ENCODE measurements around the gene PLCD1.
"Not testable (repeated sequence)": the region's sequence is repeated elsewhere in the genome, so short reads cannot be mapped to it uniquely, and the experiment has no call there.

The PLCD1 gene

DNA sequence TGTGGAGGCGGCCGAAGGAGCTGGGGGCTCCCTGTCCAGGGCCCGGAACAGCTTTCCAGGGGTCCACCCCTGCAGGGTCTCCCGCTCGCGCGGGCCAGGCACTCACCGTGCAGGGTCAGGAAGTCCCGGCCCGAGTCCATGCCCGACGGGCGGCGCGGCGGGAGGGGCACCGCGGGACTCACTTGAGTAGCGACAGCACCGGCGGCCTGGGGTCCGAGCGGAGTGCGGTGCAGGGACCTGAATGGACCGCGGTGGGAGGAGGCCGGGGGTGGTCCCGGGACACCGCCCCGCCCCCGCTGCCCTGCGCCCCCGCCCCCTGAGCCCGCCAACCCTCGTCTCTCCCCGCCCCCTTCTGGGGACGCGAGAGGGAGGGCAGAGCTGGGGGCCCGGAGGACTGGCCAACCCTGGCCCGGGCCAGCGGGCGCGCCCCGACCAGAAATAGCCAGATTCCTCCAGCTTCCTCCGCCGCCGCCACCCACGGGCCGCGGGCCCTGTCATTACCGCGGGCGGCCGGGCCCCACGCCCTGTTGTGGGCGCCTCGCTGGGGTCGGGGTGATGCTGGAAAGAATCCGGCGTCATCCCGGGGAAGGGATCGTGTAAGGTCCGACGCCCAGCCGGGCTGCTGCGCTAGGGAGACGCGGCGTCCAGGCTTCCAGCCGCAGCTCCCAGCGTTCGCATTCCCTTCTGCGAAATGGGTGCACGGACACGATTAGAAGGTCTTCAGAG, at the start of gene PLCD1:
Gene PLCD1, minus strand, starts transcription at position 243 of the 726 bp plus-strand sequence. Its CDS starts 103 bp downstream, at position 140.
- peak; percentile 23 for DNase-seq

DNA sequence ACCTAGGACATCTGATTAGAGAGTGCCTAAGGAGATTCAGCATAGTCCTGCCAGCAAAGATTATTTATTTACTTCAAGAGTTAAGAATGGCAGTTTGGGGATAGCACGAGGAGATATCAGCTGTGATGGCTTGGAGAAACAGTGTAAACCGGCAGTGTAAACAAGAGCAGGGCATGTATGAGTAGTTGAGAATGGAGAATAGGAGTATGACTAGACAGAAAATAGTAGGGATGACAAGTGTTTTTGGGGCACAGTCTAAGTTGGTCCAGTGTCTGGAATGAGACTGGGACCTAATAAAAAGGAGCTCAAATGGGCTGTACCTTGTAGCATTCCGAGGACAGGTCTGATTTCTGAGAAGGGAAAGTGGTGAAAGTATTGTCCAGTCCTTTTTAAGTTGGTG, 47.6 kb upstream of the PLCD1 start:
- not testable (repeated sequence) for DNase-seq

DNA sequence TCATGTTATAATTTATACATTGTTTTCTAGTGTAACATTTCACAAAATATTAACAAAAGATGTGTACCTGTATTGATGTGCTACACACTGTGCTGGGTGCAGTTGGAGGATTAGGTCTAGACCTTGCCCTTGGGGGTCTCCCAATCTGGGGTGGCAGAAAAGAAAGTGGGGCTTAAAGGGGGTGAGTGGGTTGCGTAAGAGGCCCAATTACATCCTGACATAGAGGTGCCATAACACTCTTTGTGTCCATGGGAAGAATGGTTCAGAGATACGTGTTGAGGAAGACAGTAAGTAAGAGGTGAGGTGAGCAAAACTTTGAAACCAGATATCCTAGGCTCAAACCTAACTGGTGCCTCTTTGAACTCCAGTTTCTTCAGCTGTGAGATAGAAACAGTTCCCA, 40.6 kb upstream of the PLCD1 start:
- no peak for DNase-seq

DNA sequence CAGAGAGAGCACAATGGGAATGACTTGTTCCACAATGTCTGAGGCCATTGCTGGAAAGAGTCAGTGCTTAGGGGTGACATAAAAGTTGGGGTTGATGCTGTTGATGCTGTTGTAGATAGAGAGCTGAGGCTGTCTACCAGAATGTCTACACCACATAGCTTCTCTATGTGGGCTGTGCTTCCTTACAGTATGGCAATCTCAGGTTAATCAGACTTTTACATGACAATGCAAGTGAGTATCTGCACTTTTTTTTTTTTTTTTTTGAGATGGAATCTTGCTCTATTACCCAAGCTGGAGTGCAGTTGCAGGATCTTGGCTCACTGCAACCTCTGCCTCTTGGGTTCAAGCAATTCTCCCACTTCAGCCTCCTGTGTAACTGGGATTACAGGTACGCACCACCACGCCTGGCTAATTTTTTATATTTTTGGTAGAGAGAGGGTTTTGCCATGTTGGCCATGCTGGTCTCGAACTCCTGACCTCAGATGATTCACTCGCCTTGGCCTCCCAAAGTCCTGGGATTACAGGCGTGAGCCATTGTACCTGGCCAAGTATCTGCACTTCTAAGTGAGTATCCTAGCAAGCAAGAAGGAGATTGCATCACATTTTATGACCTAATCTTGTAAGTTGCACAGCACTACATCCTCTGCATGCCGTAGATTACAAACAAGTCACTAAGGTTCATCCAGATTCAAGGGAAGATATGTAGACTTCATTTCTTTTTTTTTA, 38.2 kb upstream of the PLCD1 start:
- no peak for DNase-seq

DNA sequence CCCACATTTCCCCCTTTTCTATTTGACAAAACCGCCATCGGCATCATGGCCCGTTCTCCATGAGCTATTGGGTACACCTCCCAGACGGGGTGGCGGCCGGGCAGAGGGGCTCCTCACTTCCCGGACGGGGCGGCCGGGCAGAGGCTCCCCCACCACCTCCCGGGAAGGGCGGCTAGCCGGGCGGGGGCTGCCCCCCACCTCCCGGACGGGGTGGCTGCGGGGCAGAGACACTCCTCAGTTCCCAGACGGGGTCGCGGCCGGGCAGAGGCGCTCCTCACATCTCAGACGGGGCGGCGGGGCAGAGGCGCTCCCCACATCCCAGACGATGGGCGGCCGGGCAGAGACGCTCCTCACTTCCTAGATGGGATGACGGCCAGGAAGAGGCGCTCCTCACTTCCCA, 35.0 kb upstream of the PLCD1 start:
- DNase-seq = not testable (repeated sequence)

DNA sequence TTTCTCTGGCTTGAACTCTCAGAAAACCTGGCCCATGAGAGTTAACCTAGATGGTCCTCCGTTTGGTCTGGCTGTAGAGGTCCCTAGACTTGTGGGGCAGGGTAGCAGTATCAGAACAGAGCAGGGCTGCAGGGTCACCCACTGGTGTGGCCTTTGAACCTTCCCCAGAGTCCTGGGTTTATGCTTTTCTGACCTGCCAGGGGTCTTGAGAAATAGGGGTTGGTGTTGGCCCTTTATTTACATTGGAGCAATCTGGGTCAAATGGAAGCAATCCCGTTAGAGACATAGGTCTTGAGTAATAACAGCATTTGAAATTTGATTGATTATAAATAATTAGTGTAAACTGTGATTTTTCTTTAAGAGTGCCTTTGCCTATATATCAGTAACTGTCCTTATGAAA, 33.4 kb upstream of the PLCD1 start:
- DNase-seq = no peak

DNA sequence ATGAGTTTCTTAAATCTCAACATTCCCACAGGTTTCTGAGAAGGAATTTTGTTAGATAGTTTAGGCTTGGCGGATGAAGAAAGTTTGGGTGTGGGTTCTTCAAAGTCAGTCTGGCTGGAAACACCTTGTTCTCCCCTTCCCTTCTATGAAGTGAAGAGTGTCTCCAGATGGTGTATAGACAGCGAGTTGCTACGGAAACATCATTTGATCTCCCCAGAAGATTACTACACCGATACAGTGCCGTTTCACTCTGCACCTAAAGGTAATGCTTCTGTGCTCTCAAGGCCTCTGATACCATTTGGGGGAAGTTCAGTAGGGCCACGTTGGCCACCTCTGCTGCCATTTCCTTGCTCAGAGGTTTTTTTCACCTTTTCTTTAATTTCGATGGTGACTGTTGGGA, 30.1 kb upstream of the PLCD1 start:
- no peak for DNase-seq

DNA sequence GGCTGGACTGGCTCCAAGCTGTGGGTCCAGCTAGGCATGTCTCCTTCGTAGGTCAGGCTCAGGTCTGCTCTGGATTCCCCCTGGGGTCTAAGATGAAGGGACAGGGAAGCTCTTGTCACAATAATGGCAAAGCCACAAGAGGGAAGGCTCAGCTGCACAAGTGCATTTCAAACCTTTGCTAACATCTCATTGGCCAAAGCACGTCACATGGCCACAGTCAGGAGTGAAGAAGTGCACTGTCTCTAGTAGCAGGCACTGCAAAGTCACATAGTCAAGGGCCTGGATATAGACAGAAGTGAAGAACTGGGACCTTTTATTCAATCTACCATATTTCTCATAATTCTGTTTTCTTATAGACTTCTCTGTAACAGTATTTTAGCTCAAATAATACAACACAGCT, 29.7 kb upstream of the PLCD1 start:
- DNase-seq = no peak

DNA sequence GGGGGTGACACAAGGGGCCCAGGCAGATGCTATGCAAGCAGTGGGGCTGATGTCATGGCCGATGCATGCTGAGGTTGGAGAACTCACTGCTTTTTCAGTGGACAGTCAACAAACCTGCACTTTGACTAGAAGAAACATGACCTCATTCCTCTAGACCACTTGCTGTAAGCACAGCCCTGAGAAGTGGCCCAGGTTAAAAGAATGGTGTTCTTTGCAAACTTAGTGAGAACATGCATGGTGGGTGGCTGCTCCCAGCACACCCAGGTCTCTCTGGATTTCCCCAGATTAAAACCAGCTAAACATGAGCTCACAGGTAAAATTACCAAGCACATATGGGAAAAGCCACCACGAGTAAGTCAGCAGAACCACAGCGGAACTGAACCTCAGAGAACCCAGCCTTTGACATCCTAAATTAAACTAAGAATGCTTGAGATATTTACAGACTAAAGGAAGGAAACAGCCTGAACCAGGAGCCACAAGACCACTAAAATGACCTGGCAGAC, 25.1 kb upstream of the PLCD1 start:
- DNase-seq = peak; percentile 31

DNA sequence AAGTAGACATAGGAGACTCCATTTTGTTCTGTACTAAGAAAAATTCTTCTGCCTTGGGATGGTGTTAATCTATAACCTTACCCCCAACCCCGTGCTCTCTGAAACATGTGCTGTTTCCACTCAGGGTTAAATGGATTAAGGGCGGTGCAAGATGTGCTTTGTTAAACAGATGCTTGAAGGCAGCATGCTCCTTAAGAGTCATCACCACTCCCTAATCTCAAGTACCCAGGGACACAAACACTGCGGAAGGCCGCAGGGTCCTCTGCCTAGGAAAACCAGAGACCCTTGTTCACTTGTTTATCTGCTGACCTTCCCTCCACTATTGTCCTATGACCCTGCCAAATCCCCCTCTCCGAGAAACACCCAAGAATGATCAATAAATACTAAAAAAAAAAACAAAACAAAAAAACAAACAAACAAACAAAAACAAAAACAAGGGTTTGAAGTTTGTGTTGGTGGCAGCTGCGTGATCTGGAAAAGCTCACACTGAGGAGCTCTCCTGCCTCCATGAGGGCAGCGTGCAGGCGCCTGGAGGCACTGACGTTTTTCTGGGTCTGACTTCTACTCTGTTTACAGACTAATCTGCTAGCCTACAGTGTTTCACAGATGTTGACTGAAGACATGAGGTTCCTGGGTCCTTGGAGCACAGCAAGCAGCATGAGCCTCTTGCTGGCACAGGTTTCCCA, 24.5 kb upstream of the PLCD1 start:
- DNase-seq = not testable (repeated sequence)

DNA sequence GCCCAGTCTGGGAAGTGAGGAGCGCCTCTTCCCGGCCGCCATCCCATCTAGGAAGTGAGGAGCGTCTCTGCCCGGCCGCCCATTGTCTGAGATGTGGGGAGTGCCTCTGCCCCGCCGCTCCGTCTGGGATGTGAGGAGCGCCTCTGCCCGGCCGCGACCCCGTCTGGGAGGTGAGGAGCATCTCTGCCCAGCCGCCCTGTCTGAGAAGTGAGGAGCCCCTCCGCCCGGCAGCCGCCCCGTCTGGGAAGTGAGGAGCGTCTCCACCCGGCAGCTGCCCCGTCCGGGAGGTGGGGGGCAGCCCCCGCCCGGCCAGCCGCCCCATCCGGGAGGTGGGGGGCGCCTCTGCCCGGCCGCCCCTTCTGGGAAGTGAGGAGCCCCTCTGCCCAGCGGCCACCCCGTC, 23.8 kb upstream of the PLCD1 start:
- DNase-seq = not testable (repeated sequence)

DNA sequence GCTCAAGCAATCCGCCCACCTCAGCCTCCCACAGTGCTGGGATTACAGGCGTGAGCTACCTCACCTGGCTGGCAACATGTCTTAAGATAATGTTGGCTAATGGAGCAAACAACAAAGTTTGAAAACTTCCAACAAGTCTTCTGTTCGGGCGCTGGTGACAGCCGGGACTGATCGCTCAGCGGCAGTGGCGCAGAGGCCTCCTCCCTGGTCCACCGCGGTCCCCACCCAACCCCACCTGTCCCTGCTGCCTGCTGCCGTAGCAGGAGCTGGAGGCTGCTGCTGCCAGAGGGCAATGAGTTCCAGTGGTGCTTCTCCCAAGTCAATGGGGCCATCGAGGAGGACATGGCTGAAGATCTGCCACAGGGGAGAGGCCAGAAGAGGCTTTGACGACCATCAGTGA, 21.7 kb upstream of the PLCD1 start:
- DNase-seq = no peak

DNA sequence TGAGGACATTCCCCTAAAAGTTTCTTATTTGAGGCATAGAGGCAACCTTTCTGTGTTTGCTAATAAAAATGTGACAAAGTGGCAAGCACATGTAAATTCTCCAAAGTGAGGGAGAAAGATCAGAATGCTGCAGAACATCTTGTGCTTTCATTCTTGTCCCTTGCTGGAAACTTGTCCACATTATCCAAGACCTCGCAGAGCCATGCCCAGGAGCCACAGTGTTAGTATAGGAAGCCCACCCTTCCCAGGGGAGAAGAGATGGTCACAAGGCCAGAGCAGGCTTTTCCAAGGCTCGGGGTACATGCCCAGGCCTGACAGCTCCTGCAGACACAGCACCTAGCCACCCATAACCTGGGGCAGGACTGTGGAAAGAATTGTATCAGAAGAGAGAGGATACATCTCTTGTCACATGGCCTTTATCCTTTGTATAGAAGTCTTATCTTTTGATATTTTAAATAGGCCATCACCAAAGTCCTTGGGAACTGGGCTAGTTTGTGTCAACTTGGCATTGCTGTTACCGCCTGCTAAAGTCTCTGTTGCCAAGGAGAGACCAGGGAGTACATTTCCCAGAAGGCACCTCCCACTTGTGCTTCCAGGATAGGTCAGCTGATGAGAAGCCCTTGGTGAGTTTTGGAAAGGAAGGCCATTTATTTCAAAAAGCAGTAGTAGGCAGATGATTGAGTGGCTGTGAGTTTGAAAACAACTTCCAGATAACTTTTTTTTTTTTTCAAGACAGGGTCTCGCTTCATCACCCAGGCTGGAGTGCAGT, 20.1 kb upstream of the PLCD1 start:
- DNase-seq = no peak

DNA sequence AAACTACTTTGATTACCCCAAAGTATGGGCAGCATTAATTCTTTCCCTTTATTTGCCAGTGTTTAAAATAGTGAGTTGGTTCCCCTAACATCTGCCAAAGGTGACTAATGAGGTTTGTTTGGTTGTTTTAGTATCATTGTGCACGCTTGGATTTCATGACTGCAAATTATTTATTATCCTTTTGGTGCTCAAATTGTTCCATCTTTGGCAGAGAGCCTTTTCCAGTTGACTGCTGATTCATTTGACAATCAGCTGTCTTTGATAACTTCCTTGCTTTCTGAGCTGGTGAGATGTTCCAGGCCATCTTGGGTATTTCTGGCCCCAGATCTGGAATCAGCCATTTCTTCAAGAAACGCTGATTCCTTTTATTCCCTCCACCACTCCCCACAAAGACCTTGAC, 18.5 kb upstream of the PLCD1 start:
- DNase-seq = no peak

DNA sequence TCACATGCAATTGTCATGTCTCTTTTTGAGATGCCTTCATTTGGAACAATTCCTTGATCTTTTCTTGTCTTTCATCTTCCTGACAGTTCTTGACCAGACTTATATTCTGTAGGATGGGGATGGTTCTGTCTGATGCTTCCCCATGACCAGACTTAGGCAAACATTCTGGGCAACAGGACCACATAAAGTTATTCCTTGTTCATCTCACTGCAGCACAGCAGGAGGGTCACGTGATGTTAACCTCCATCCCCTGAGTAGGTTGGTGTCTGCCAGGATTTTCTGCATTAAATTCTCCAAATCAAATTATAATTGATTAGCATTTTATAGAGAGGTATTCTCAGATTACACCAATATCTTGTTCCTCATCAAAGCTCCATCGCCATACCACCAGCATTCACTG, 17.4 kb upstream of the PLCD1 start:
- DNase-seq = no peak

DNA sequence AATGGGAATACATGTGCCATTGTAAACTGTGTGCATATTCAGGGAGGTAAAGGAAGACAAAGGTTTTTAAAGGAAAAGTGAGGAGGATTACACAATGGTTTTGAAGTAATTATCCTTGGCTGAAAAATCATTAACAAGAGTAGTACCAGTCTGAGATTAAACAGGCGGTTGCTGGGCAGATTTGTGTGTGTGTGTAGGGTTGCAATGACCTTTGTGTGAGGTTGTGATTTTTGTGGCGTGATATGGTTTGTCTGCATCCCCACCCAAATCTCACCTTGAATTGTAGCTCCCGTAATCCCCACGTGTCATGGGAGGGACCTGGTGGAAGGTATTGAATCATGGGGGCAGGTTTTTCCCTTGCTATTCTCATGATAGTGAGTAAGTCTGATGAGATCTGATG, 16.6 kb upstream of the PLCD1 start:
- DNase-seq = no peak

DNA sequence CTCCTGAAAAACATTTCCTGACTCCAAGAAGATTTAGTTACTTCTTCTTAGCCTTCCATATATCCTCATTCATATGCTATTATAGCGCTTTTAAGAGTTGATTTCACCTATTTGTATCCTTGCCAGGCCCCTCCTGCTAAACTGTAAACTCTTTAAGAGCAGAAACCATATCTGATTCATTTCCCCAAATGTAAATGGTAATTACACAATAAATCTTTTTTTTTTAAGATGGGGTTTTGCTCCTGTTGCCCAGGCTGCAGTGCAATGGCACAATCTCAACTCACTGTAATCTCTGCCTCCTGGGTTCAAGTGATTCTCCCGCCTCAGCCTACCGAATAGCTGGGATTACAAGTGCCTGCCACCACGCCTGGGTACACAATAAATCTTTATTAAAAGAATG, 14.0 kb upstream of the PLCD1 start:
- DNase-seq = no peak

DNA sequence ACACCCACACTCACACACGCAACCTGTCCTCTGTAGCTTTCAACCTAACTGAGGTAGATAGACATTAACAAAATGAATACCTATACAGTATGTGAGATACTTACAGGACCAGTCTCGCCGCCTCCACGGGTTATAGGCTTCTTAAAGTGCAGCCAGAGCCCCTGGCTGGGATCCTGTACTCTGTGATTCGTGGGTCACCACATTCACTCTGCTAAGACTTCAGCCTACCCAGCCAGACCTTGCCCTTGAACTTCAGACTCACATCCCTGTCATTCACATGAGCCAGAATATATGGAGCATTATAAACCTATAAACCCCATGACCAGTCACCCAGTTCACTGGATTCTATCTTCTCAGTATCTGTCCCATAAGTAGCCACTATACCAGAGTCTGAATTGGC, 11.0 kb upstream of the PLCD1 start:
- DNase-seq = no peak

DNA sequence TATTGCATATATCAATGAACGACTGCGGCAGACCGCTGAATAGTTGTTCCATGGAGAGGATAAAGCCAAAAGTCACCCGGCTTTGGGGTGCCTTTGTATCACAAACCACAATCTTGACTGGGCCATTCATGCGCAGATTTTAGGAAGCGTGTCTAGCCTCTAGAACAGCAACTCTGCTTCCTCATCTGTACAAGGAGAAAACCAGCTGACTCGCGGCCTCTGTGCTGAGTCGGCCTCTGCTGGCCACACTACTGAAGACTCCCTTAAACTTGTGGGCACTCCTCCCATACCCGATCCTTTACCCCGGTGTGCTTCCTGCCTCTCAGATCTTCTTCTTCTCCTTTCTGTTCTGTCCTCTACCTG, 10.4 kb upstream of the PLCD1 start:
- DNase-seq = peak; percentile 55

DNA sequence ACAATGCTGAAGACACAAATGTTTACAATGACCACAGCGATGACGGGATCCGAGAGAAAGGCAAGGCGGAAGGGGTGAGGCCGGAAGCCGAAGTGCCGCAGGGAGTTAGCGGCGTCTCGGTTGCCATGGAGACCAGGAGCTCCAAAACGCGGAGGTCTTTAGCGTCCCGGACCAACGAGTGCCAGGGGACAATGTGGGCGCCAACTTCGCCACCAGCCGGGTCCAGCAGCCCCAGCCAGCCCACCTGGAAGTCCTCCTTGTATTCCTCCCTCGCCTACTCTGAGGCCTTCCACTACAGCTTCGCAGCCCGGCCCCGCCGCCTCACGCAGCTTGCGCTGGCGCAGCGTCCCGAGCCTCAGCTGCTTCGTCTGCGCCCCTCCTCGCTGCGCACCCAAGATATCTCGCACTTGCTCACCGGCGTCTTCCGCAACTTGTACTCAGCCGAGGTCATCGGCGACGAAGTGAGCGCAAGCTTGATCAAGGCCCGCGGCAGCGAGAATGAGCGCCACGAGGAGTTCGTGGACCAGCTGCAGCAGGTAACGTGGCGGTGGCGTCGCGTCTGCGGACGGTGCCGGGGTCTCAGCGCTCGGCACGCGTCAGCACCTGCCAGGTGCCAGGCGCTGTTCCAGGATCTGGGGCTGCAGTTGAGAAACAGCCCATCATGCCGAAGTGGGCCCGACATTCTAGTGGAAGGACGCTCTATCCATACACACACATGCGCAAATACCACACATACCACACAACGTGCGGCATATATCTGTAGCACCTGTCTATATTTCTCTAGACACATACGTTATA, 9.9 kb upstream of the PLCD1 start, which contains the start of gene DLEC1:
Gene DLEC1, plus strand, starts transcription at position 108 of the 798 bp plus-strand sequence. Its CDS starts 18 bp downstream, at position 126.
- peak; percentile 94 for DNase-seq

DNA sequence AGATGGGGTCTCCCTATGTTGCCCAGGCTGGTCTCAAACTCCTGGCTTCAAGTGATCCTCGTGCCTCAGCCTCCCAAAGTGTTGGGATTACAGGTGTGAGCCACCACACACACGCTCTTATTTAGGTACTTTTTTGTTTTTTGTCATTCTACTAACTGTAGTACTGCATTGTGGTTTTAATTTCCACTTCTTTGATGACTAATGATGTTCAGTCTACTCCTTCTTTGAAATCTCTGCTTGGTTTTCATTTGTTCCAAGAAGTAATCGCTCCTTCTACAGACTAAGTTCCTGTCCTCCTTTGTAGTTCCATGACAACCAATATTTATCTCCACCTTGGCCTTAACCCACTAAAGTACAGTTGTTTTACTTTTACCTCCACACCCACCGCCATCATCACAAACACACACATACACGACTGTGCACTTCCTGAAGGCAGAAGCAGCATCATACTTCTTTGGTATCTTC, 9.0 kb upstream of the PLCD1 start:
- peak; percentile 74 for DNase-seq

DNA sequence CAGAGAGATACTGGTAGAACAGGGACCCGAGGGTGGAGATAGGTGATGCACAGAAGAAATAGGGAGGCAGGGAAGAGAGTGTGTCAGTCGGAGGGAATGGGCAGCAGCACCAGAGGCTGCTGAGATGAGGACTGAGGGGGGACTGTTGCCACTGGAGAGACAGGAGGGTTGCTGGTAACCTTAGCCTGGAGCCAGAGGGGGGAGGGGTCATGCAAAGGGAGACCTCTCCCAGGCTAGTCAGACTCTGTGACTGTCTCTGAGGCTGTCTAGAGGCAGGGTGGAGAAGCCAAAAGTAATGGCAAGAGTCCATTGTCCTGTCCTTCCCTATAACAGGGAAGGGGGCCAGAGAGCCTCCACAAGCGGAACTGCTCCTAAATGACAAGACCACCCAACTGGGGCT, 7.5 kb upstream of the PLCD1 start:
- no peak for DNase-seq
